Retina (tissue), 1 donor: ENCODE data around the gene SH3BP4.

Experiments
- DNase-seq: peaks from one replicate; pipeline ENCODE4 v3.0.0-alpha.2; 2016

SH3BP4 gene

DNA sequence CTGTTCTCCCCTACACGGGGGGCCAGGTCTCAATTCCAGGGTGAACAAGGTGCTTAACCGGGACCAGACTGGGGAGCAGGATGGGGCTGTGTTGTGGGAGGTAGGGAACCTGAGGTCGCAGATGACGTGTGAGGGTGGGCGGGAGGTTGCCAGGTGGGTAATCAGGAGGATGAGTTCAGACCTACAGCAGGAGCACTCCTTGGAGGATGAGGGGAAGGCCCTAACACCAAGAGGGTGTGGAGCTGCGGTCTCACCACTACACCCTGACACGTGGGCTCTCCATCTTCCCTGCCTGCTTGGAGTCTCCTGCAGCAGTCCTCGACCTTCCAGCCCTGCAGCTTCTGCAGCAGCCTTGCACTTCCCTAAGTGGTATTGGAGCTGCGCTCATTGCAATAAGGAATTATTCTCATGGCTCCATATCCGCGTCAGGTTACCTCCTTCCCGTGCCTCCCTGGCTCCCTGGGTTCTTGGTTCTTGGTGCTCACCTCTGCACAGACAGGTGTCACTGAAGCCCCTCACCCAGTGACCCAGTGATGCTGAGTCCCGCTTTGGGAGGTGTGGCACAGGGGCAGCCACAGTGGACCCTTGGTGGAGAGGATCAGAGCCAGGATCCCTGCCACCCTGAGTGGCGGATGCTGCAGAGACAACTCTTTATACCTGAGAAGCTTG lies 15.5 kb downstream of the SH3BP4 start:
- no peak for DNase-seq

DNA sequence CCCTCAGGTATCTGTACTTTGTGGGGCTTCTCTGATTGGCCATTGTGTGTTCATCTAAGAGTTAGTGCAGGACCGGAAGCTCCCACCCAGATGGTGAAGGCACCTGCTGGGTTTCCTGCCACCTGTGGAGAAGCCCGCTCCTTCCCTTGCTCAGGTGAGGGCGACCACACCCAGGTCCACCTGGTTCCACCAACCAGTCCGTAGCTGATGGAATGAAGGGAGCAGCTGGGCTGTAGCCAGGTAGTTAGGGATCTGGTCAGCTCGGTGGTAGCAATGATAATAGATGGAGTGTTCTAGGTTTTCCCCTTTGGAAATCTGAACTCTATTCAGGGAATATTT lies 16.0 kb downstream of the SH3BP4 start:
- DNase-seq, result no peak

DNA sequence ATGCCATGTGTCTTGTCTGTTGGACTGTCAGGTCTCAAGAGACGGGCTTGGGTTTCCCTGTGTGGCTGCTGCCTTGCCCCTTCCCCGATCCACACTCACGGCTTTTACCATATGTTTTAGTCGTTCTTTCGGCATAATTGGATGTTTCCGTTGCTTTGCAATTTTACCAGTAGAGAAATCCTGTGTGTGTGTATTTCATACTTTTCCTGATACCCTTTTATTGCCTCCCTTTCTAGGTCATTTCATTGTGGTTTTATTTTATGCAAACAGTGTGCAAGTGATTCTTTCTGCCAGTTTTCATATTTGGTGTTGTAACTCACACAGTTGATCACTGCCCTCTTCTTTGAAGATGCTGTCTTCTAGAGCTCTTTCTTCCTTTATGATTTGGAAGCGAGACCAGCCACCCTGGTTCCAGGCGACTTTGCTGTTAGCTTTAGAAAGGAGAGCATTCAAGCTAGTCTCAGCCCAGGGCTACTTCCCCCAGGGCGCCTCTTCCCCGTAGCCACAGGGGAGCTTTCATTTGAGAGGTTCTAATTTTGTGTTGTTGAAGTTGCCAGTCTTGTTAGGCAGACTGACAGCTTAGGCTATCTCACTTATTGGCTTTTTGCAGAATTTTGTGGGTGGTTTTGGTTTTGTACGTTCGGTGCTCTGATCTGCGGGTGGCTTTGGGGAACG lies 17.0 kb downstream of the SH3BP4 start:
- peak; percentile 53 for DNase-seq

DNA sequence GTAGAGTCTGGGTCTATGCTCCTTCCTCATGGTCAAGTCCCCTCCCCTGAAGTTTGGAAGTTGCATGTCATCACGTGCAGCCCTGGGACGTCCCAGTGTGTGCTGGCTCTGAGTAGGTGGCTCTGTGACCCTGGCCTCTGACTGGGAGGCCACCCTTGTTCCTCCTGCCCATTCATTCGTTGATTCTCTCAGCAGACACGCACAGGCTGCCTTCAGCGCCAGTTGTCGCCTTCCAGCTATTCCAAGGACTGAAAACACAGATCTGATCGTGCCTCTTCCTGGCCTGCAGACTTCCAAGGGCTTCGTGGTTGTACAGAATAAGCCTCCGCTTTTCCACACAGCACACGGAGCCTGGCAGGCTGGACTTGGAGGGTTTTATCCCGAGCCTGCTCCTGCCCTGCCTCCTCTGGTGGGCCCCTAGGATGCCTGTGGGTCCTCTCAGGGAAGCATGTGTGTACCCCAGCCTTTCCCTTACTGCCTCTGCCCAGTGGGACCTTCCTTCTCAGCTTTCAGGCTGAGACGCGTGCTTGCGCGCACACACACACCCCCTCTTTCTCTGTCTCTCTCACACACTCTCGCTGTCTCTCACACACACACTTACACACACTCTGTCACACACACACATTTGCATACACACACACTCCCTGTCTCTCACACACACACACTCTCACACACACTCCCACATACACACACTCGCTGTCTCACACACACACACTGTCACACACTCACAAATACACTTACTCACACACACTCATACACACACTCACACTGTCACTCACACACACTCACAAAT lies 17.7 kb downstream of the SH3BP4 start:
- peak; percentile 54 for DNase-seq

DNA sequence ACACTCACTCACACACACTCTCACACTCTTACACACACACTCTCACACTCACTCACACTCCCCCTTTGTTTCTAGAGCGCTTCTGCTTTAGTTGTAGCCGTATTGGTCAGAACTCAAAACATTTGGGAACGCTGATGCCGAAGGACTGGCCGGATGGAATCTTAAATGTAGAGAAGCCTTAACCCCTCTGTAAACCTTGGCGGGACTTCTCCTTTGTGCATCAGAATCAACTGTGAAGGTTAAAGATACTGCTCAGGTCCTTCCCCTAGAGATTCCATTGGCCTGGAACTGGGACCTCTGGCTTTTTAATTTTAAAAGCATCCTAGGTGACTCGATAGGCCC lies 18.3 kb downstream of the SH3BP4 start:
- DNase-seq, result no peak

DNA sequence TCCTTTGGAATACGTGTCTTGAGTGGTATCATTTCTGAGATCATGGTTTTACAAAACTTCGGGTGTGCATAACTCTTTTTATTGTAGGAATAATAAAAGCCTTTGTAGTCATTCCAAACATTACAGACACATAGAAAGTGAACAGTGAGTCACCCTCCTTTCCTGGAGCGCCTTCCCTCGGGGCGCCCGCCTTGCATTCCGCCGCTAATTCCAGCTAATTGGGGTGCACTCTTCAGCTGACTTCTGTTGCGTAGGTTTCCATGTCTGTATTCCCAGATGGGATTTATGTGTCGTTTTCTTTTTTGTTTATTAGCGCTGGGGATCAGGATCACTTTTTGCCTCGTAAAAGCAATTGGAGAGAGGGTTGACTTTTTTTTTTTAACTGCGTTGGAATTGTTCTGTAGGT lies 18.7 kb downstream of the SH3BP4 start:
- DNase-seq, result no peak

GRCh38 chr2:234971496-234971895 lies 19.7 kb downstream of the SH3BP4 start:
- DNase-seq, result no peak

GRCh38 chr2:234973008-234973407 lies 21.2 kb downstream of the SH3BP4 start:
- DNase-seq, result no peak

GRCh38 chr2:234974501-234975385 lies 22.9 kb downstream of the SH3BP4 start:
- DNase-seq, result no peak

- DNase-seq, result no peak
Measured at GRCh38 chr2:234975611-234976010, 23.8 kb downstream of the SH3BP4 start.

GRCh38 chr2:234976479-234977227 lies 24.8 kb downstream of the SH3BP4 start:
- no peak for DNase-seq

GRCh38 chr2:234977228-234977679 lies 25.4 kb downstream of the SH3BP4 start:
- no peak for DNase-seq

- no peak for DNase-seq
Measured at GRCh38 chr2:234978466-234979203, 26.8 kb downstream of the SH3BP4 start.

- no peak for DNase-seq
Measured at GRCh38 chr2:234979204-234980167, 27.7 kb downstream of the SH3BP4 start.

GRCh38 chr2:234980451-234981187 lies 28.8 kb downstream of the SH3BP4 start:
- peak; percentile 50 for DNase-seq

GRCh38 chr2:234981197-234982095 lies 29.6 kb downstream of the SH3BP4 start:
- DNase-seq, result no peak

- DNase-seq, result no peak
Measured at GRCh38 chr2:234982096-234982834, 30.4 kb downstream of the SH3BP4 start.
